CD14-positive monocyte (primary cell): ENCODE data around the gene JPH2. TPM values are rescaled to one million over a fixed set of nuclear protein-coding genes. Genes with fewer than 3 reads are reported as not detected.

Experiments
- DNase-seq, 3 donors: peaks; one replicate each; pipeline ENCODE4 v3.0.0-alpha.2; 2011 to 2022
- H2AFZ ChIP-seq: 2 replicates; pipeline ENCODE4 v1.6.0; 2012; ENCODE audit warnings: mild to moderate bottlenecking, low read depth, low read length, inconsistent platforms; ENCODE audit not compliant: insufficient read depth, poor library complexity, severe bottlenecking
- H3K27ac ChIP-seq, 2 donors: 1 replicate in 1 of 2; 2 replicates in 1 of 2; pipeline ENCODE4 v1.5.1; 2012 to 2013; ENCODE audit warnings: low read length in 2 of 2, control low read depth in 1 of 2, inconsistent platforms in 1 of 2, low read depth in 1 of 2, mild to moderate bottlenecking in 1 of 2
- H3K27me3 ChIP-seq, 2 donors: one replicate each; pipeline versions ENCODE4 v1.6.0 to v1.6.1; 2011 to 2013; ENCODE audit warnings: low read length in 2 of 2; ENCODE audit not compliant: control insufficient read depth in 2 of 2, insufficient read depth in 2 of 2
- H3K36me3 ChIP-seq, 2 donors: replicated peaks in 1 of 2; 1 replicate in 1 of 2; 2 replicates in 1 of 2; pipeline versions ENCODE4 v1.5.1 to v1.6.1; 2012 to 2013; ENCODE audit warnings: low read length in 2 of 2, control low read depth in 1 of 2, inconsistent platforms in 1 of 2, mild to moderate bottlenecking in 1 of 2; ENCODE audit not compliant: insufficient read depth in 2 of 2, control insufficient read depth in 1 of 2
- H3K4me1 ChIP-seq, 2 donors: 1 replicate in 1 of 2; 2 replicates in 1 of 2; pipeline versions ENCODE4 v1.5.1 to v1.6.1; 2012 to 2013; ENCODE audit warnings: low read length in 2 of 2, control low read depth in 1 of 2, inconsistent platforms in 1 of 2, mild to moderate bottlenecking in 1 of 2, moderate library complexity in 1 of 2; ENCODE audit not compliant: insufficient read depth in 2 of 2, control insufficient read depth in 1 of 2
- H3K4me2 ChIP-seq: replicated peaks from 2 replicates; pipeline ENCODE3; 2012; ENCODE audit warnings: low read length, moderate library complexity, mild to moderate bottlenecking; ENCODE audit not compliant: poor library complexity, severe bottlenecking; ENCODE audit errors: extremely low read depth
- H3K4me3 ChIP-seq, 3 experiments: fragments of 200-600 bp in 1 of 3; sonication (generic) in 1 of 3; replicated peaks in 1 of 3; 1 replicate in 2 of 3; 2 replicates in 1 of 3; pipeline ENCODE4 v1.5.1; 2011 to 2013; ENCODE audit warnings: low read length in 3 of 3, mild to moderate bottlenecking in 3 of 3, control low read depth in 2 of 3, low read depth in 2 of 3, inconsistent platforms in 1 of 3, moderate library complexity in 1 of 3
- H3K79me2 ChIP-seq: 2 replicates; pipeline ENCODE4 v1.6.0; 2012; ENCODE audit warnings: mild to moderate bottlenecking, control low read depth, inconsistent platforms, low read length, moderate library complexity; ENCODE audit not compliant: insufficient read depth
- H3K9ac ChIP-seq: 2 replicates; pipeline ENCODE4 v1.6.0; 2017; ENCODE audit warnings: low read length, mild to moderate bottlenecking; ENCODE audit not compliant: insufficient read depth, poor library complexity, severe bottlenecking
- H3K9me3 ChIP-seq, 2 donors: replicated peaks in 1 of 2; 1 replicate in 1 of 2; 2 replicates in 1 of 2; pipeline versions ENCODE4 v1.5.1 to v1.6.1; 2012 to 2013; ENCODE audit warnings: low read length in 2 of 2, control low read depth in 1 of 2; ENCODE audit not compliant: control insufficient read depth in 1 of 2, insufficient read depth in 1 of 2
- H4K20me1 ChIP-seq: 2 replicates; pipeline ENCODE4 v1.6.0; 2012; ENCODE audit warnings: mild to moderate bottlenecking, low read length, control low read depth, moderate library complexity; ENCODE audit not compliant: insufficient read depth
- H3K27ac Mint-ChIP-seq, 7 donors: one replicate each; pipeline ENCODE4 v1.8.0; 2020; ENCODE audit warnings: mild to moderate bottlenecking in 7 of 7, mixed read lengths in 7 of 7, moderate library complexity in 6 of 7, inconsistent platforms in 2 of 7
- H3K27me3 Mint-ChIP-seq, 3 donors: one replicate each; pipeline ENCODE4 v1.8.0; 2021 to 2022; ENCODE audit warnings: low read depth in 3 of 3, mild to moderate bottlenecking in 3 of 3, mixed read lengths in 3 of 3, moderate library complexity in 3 of 3, inconsistent platforms in 1 of 3
- H3K36me3 Mint-ChIP-seq, 2 donors: one replicate each; pipeline ENCODE4 v1.8.0; 2020; ENCODE audit warnings: mixed read lengths in 2 of 2, inconsistent platforms in 1 of 2, mild to moderate bottlenecking in 1 of 2
- H3K4me1 Mint-ChIP-seq: one replicate; pipeline ENCODE4 v1.8.0; 2020; ENCODE audit warnings: mild to moderate bottlenecking, mixed read lengths
- H3K4me3 Mint-ChIP-seq, 2 donors: one replicate each; pipeline ENCODE4 v1.8.0; 2020; ENCODE audit warnings: mild to moderate bottlenecking in 2 of 2, mixed read lengths in 2 of 2, moderate library complexity in 1 of 2
- H3K9me3 Mint-ChIP-seq, 7 donors: one replicate each; pipeline ENCODE4 v1.8.0; 2020 to 2022; ENCODE audit warnings: mixed read lengths in 7 of 7, mild to moderate bottlenecking in 6 of 7, moderate library complexity in 6 of 7, inconsistent platforms in 2 of 7
- CTCF ChIP-seq: fragments of 200-600 bp; IDR thresholded peaks from one replicate; pipeline ENCODE4 v1.8.0; 2022; ENCODE audit warnings: antibody characterized with exemption, mild to moderate bottlenecking
- WGBS: methylation state at CpG from one replicate; pipeline ENCODE4 v1.1.5; 2013; ENCODE audit warnings: missing lambda C conversion rate; ENCODE audit not compliant: insufficient coverage; 5-methylcytosine and 5-hydroxymethylcytosine counted together
- intact Hi-C, 2 donors: fragments of 100-400 bp; cut with micrococcal nuclease; formaldehyde crosslinking; loops; one replicate each; pipeline versions ENCODE4 v1.15.0 to v1.15.1; 2023
- polyA plus RNA-seq, 3 donors: library from polyadenylated mRNA; depleted of rRNA in 1 of 3; unstranded in 2 of 3; stranded (reverse) in 1 of 3; fragments of 300-500 nt in 2 of 3; fragments of >200 nt in 1 of 3; fragmentation: Illumina TruSeq in 2 of 3; gene quantifications; 1 replicate in 2 of 3; 2 replicates in 1 of 3; pipeline ENCODE4 v1.2.3, GENCODE V29; 2012 to 2021

The JPH2 gene
- polyA plus RNA-seq, 3 donors = not detected

GRCh38 chr20:44081476-44081875 lies 105.5 kb downstream of the JPH2 start:
- Histone ChIP-seq H3K27ac (no peak overlapping the region), H3K79me2 (no peaks in the 10 kb centered on the region), H3K36me3 (no peaks in the 10 kb centered on the region), H3K27me3 (no peaks in the 10 kb centered on the region), H2AFZ (no peak overlapping the region), H3K9me3 (no peaks in the 10 kb centered on the region), H3K9ac (peak overlapping the region; percentile 12), H4K20me1 (no peaks in the 10 kb centered on the region), H3K4me2 (no peak overlapping the region), H3K4me1 (peaks cover 0 to 1% of the 10 kb centered on the region in 2 donors), H3K4me3 (no peak overlapping the region)
- DNase-seq = no peak
- H3K4me1 Mint-ChIP-seq = peaks cover 4% of the 10 kb centered on the region
- H3K36me3 Mint-ChIP-seq = no peaks in the 10 kb centered on the region
- no peak overlapping the region for H3K4me3 Mint-ChIP-seq
- H3K9me3 Mint-ChIP-seq = peaks cover 0 to 1% (median 0%) of the 10 kb centered on the region in 7 donors
- TF ChIP-seq CTCF = no peak
- intact Hi-C loops = loop anchor here (2.0 to 10.0 kb wide), 5 partner anchors 25 to 634 kb away; no protein-coding TSS in a partner anchor
- WGBS = 84% methylated on average over 3 of the region's 4 CpGs
- no peak overlapping the region for H3K27ac Mint-ChIP-seq
- peaks cover 2 to 15% (median 9%) of the 10 kb centered on the region in 3 donors for H3K27me3 Mint-ChIP-seq

GRCh38 chr20:44080646-44081267 lies 106.2 kb downstream of the JPH2 start:
- H3K27me3 ChIP-seq = no peaks in the 10 kb centered on the region
- peaks cover 7 to 8% of the 10 kb centered on the region in 2 donors for H3K4me1 ChIP-seq
- H3K27me3 Mint-ChIP-seq = peaks cover 2 to 12% (median 6%) of the 10 kb centered on the region in 3 donors
- no peak overlapping the region for H3K4me3 Mint-ChIP-seq
- H4K20me1 ChIP-seq = no peaks in the 10 kb centered on the region
- H3K4me1 Mint-ChIP-seq = peaks cover 9% of the 10 kb centered on the region
- 6% methylated on average over 3 of the region's 8 CpGs for WGBS
- H3K4me2 ChIP-seq = no peak overlapping the region
- peaks cover 0 to 1% (median 0%) of the 10 kb centered on the region in 7 donors for H3K9me3 Mint-ChIP-seq
- H3K36me3 ChIP-seq = no peaks in the 10 kb centered on the region
- H3K9ac ChIP-seq = no peak overlapping the region
- no peaks in the 10 kb centered on the region for H3K36me3 Mint-ChIP-seq
- H2AFZ ChIP-seq = no peak overlapping the region
- H3K27ac ChIP-seq = no peak overlapping the region
- intact Hi-C loops = loop anchor here (1.0 to 10.0 kb wide), 6 partner anchors 24 to 633 kb away; no protein-coding TSS in a partner anchor
- H3K27ac Mint-ChIP-seq = peak overlapping the region in 1 of 7 donors; percentile 28
- no peaks in the 10 kb centered on the region for H3K79me2 ChIP-seq
- peak; percentile 99 for TF ChIP-seq CTCF
- no peaks in the 10 kb centered on the region for H3K9me3 ChIP-seq
- no peak overlapping the region for H3K4me3 ChIP-seq
- peak; percentile 70 to 80 (median 77) for DNase-seq
